Activated B cell treated with CpG ODN at 0.5 μM for 24 hours (primary cell): Measurements from ENCODE around the gene C3orf70. TPM values are rescaled to one million over a fixed set of nuclear protein-coding genes. Genes with fewer than 3 reads are reported as not detected.

ENCODE experiments used
- ATAC-seq: fragments of 200-7000 bp; cut with Tn5 transposase; one replicate; pipeline ENCODE4 v1.10.0; 2021; ENCODE audit warnings: low read depth, mild to moderate bottlenecking, moderate library complexity
- CTCF ChIA-PET: fragments of 350-600 bp; sonication (Branson Sonifier 250); formaldehyde crosslinking; loops from one replicate; lab custom pipeline; 2021; ENCODE audit warnings: antibody characterized with exemption; lab: Charles Lee
- POLR2A ChIA-PET: fragments of 350-600 bp; sonication (Branson Sonifier 250); formaldehyde crosslinking; loops from one replicate; lab custom pipeline; 2021; ENCODE audit warnings: antibody characterized with exemption; lab: Charles Lee
- DNase-seq: peaks from one replicate; pipeline ENCODE4 v3.0.0; 2022
- H3K27ac Mint-ChIP-seq: one replicate; pipeline ENCODE4 v1.8.0; 2020; ENCODE audit warnings: mixed read lengths
- H3K27me3 Mint-ChIP-seq: one replicate; pipeline ENCODE4 v1.8.0; 2021; ENCODE audit warnings: mixed read lengths
- H3K36me3 Mint-ChIP-seq: one replicate; pipeline ENCODE4 v1.8.0; 2021; ENCODE audit warnings: low read depth, mixed read lengths
- H3K4me1 Mint-ChIP-seq: one replicate; pipeline ENCODE4 v1.8.0; 2021; ENCODE audit warnings: mixed read lengths
- H3K4me3 Mint-ChIP-seq: one replicate; pipeline ENCODE4 v1.8.0; 2020; ENCODE audit warnings: mild to moderate bottlenecking, mixed read lengths
- H3K9me3 Mint-ChIP-seq: one replicate; pipeline ENCODE4 v1.8.0; 2020; ENCODE audit warnings: mixed read lengths
- CTCF ChIP-seq: fragments of 200-600 bp; IDR thresholded peaks from one replicate; pipeline ENCODE4 v1.8.0; 2022; ENCODE audit warnings: antibody characterized with exemption, mild to moderate bottlenecking
- intact Hi-C: fragments of 100-400 bp; cut with micrococcal nuclease; formaldehyde crosslinking; loops from one replicate; pipeline ENCODE4 v1.15.1; 2024
- total RNA-seq: library from RNA; stranded (reverse); gene quantifications from 2 replicates; pipeline ENCODE4 v1.2.3, GENCODE V29; 2022

Gene C3orf70
- total RNA-seq, 1 donor from 2014 or later: not detected

- TF ChIP-seq CTCF: no peak
- intact Hi-C loops: no loop called here
- Mint-ChIP-seq H3K9me3 (peaks cover 9% of the 10 kb centered on the region), H3K27ac (no peak overlapping the region), H3K36me3 (no peaks in the 10 kb centered on the region), H3K4me3 (no peak overlapping the region), H3K27me3 (no peaks in the 10 kb centered on the region), H3K4me1 (no peaks in the 10 kb centered on the region)
- ChIA-PET POLR2A (no interaction called here), CTCF (no interaction called here)
- ATAC-seq (no peak), DNase-seq (no peak)
Observed at GRCh38 chr3:185195652-185196051, 42.8 kb upstream of the C3orf70 start.

- DNase-seq (no peak), ATAC-seq (no peak)
- Mint-ChIP-seq H3K27ac (no peak overlapping the region), H3K4me1 (no peaks in the 10 kb centered on the region), H3K27me3 (no peaks in the 10 kb centered on the region), H3K36me3 (no peaks in the 10 kb centered on the region), H3K4me3 (no peak overlapping the region), H3K9me3 (no peaks in the 10 kb centered on the region)
- CTCF ChIA-PET: no interaction called here
- no peak for TF ChIP-seq CTCF
- intact Hi-C loops: no loop called here
- POLR2A ChIA-PET: no interaction called here
Observed at GRCh38 chr3:185188816-185189215, 36.0 kb upstream of the C3orf70 start.

GRCh38 chr3:185187391-185187790, 34.5 kb upstream of the C3orf70 start:
- CTCF ChIA-PET: interaction anchor here (1.0 kb wide), 1 partner anchor 11 kb away, joined by 4 read pairs; no protein-coding TSS in a partner anchor
- no peaks in the 10 kb centered on the region for H3K9me3 Mint-ChIP-seq
- DNase-seq (no peak), ATAC-seq (no peak)
- H3K4me3 Mint-ChIP-seq: no peak overlapping the region
- TF ChIP-seq CTCF: no peak
- intact Hi-C loops: no loop called here
- peaks cover 3% of the 10 kb centered on the region for H3K27me3 Mint-ChIP-seq
- no peaks in the 10 kb centered on the region for H3K36me3 Mint-ChIP-seq
- H3K27ac Mint-ChIP-seq: no peak overlapping the region
- no peaks in the 10 kb centered on the region for H3K4me1 Mint-ChIP-seq
- POLR2A ChIA-PET: no interaction called here

- ATAC-seq: no peak
- POLR2A ChIA-PET: no interaction called here
- no peak for DNase-seq
- no peaks in the 10 kb centered on the region for H3K36me3 Mint-ChIP-seq
- CTCF ChIA-PET: interaction anchor here (0.6 to 1.8 kb wide), 12 partner anchors 9 to 616 kb away, joined by 3 to 13 read pairs (median 4); no protein-coding TSS in a partner anchor
- no peaks in the 10 kb centered on the region for H3K9me3 Mint-ChIP-seq
- H3K27ac Mint-ChIP-seq: no peak overlapping the region
- no peak overlapping the region for H3K4me3 Mint-ChIP-seq
- intact Hi-C loops: loop anchor here (1.0 kb wide), 3 partner anchors 131 to 616 kb away; partner anchors contain the start of gene EPHB3
- TF ChIP-seq CTCF: peak; percentile 89
- peaks cover 2% of the 10 kb centered on the region for H3K27me3 Mint-ChIP-seq
- H3K4me1 Mint-ChIP-seq: peaks cover 12% of the 10 kb centered on the region
Observed at GRCh38 chr3:185176750-185177359, 24.0 kb upstream of the C3orf70 start.

GRCh38 chr3:185175370-185175987, 22.6 kb upstream of the C3orf70 start:
- Mint-ChIP-seq H3K36me3 (no peaks in the 10 kb centered on the region), H3K9me3 (no peaks in the 10 kb centered on the region), H3K27ac (peak overlapping the region; percentile 64), H3K4me1 (peaks cover 12% of the 10 kb centered on the region), H3K4me3 (peak overlapping the region; percentile 69), H3K27me3 (peaks cover 2% of the 10 kb centered on the region)
- CTCF ChIA-PET: interaction anchor here (0.9 to 1.8 kb wide), 5 partner anchors 12 to 300 kb away, joined by 3 to 13 read pairs (median 4); no protein-coding TSS in a partner anchor
- peak; percentile 85 for ATAC-seq
- POLR2A ChIA-PET: interaction anchor here (0.6 to 0.7 kb wide), 2 partner anchors 14 to 411 kb away, joined by 3 to 17 read pairs; no protein-coding TSS in a partner anchor
- TF ChIP-seq CTCF: no peak
- intact Hi-C loops: no loop called here
- DNase-seq: peak; percentile 25
